Upper lobe of left lung (tissue), 4 donors: ENCODE data around the gene IPCEF1.

Experiments
- CTCF ChIP-seq, 6 experiments: fragments of 450-650 bp in 4 of 6; fragments of 200-600 bp in 2 of 6; sonication (generic) in 2 of 6; IDR thresholded peaks; one replicate each; pipeline ENCODE4 v1.5.1; 2016 to 2019; ENCODE audit warnings: antibody characterized with exemption in 6 of 6
- EP300 ChIP-seq, 4 donors: sonication (generic); formaldehyde crosslinking; IDR thresholded peaks; one replicate each; pipeline ENCODE4 v1.5.1; 2017; ENCODE audit warnings: antibody characterized with exemption in 4 of 4, control low read depth in 2 of 4
- POLR2A ChIP-seq, 4 donors: fragments of 450-650 bp; IDR thresholded peaks; one replicate each; pipeline ENCODE4 v1.5.1; 2016 to 2017; ENCODE audit warnings: antibody characterized with exemption in 4 of 4, mild to moderate bottlenecking in 2 of 4
- POLR2AphosphoS5 ChIP-seq, 2 donors: sonication (generic); formaldehyde crosslinking; IDR thresholded peaks; one replicate each; pipeline ENCODE4 v1.5.1; 2017; ENCODE audit warnings: antibody characterized with exemption in 2 of 2

DNA sequence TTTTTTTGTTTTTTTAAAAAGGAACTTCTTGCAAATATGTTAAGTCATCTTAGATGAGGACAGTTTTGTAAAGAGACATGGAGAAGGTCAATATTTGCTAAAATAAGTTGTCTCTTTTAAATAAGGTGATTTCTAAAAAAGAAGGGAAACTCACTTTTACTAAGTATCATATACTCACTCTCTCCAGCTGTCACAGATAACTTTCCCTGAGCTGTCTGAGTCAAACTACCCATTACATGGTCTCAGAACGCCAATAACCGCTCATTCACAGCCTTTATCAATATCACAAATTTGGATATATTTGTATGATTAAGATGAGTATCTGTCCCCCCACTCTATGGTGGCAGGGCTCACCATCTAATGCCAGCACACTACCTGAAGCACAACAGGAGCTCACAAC, 47.6 kb downstream of the IPCEF1 start:
- TF ChIP-seq CTCF (IDR thresholded peaks at IDR 0.05) (no peak), EP300 (IDR thresholded peaks at IDR 0.05) (no peak), POLR2A (IDR thresholded peaks at IDR 0.05) (no peak), POLR2AphosphoS5 (IDR thresholded peaks at IDR 0.05) (no peak)
